ENCODE data around the gene PLCB1. TPM values are rescaled to one million over a fixed set of nuclear protein-coding genes. Genes with fewer than 3 reads are reported as not detected.

Gene PLCB1
- total and polyA plus RNA-seq, 2 donors (not counting 3 experiments of a cell fraction or from before 2014, with no cell fraction given) = 10.2 to 53.4 TPM

GRCh38 chr20:8360035-8360434 is 228.0 kb downstream of the PLCB1 start:
- TF ChIP-seq MAX (IDR thresholded peaks at IDR 0.05; ENCODE audit: insufficient read depth, insufficient read length) = no peak
- TF ChIP-seq EZH2 (IDR thresholded peaks at IDR 0.05; ENCODE audit: borderline replicate concordance, low read depth, low read length, severe bottlenecking) = no peak
- no peak for TF ChIP-seq GATA2 (IDR thresholded peaks at IDR 0.05; ENCODE audit: insufficient read depth, insufficient read length, low read depth, low read length)
- no peak for TF ChIP-seq POLR2AphosphoS5 (IDR thresholded peaks at IDR 0.05; ENCODE audit: insufficient read depth, low read depth, low read length)
- TF ChIP-seq POLR2A (IDR thresholded peaks at IDR 0.05; ENCODE audit: low read depth, low read length) = no peak
- no peak for TF ChIP-seq MYC (IDR thresholded peaks at IDR 0.05; ENCODE audit: low read depth, low read length)
- no peak for TF ChIP-seq FOS (IDR thresholded peaks at IDR 0.05; ENCODE audit: borderline replicate concordance, insufficient read depth, low read length)
- no peak for TF ChIP-seq JUN (IDR thresholded peaks at IDR 0.05; ENCODE audit: borderline replicate concordance, insufficient read depth, insufficient read length, low read depth)
- no peak for TF ChIP-seq CTCF (IDR thresholded peaks at IDR 0.05; ENCODE audit: extremely low read depth in 1 of 2, insufficient read depth in 1 of 2, low read depth in 1 of 2, low read length in 2 of 2)
- no peak overlapping the region for H3K4me3 ChIP-seq (replicated peaks in 1 of 3; ENCODE audit: insufficient read depth in 1 of 3, low read depth in 1 of 3, low read length in 3 of 3)
- no peak for FAIRE-seq
- H3K27ac ChIP-seq (ENCODE audit: insufficient read depth, low read depth, low read length) = no peak overlapping the region
- intact Hi-C loops (cut with micrococcal nuclease) = no loop called here
- H3K36me3 ChIP-seq (ENCODE audit: control insufficient read depth in 2 of 2, extremely low read depth in 1 of 2, insufficient read depth in 2 of 2, low read length in 2 of 2) = no peaks in the 10 kb centered on the region
- POLR2A ChIA-PET = no interaction called here
- H4K20me1 ChIP-seq (replicated peaks; ENCODE audit: control insufficient read depth, extremely low read depth, insufficient read depth, low read length) = peaks cover 3% of the 10 kb centered on the region
- no peaks in the 10 kb centered on the region for H3K9me1 ChIP-seq (replicated peaks; ENCODE audit: control insufficient read depth, extremely low read depth, insufficient read depth, low read length)
- no peaks in the 10 kb centered on the region for H3K4me1 ChIP-seq (ENCODE audit: control insufficient read depth, extremely low read depth, insufficient read depth, low read length)
- no peaks in the 10 kb centered on the region for H3K9me3 ChIP-seq (replicated peaks; ENCODE audit: control insufficient read depth, insufficient read depth, low read length)
- dilution Hi-C loops (cut with MboI; ENCODE audit: extremely low pct_ligation_motif_present, low sequenced_read_pairs) = no loop called here
- no peak overlapping the region for H2AFZ ChIP-seq (ENCODE audit: low read depth, low read length)
- no peak for DNase-seq (ENCODE audit: low read depth, low spot score)
- no peaks in the 10 kb centered on the region for H3K27me3 ChIP-seq (ENCODE audit: control insufficient read depth in 2 of 2, insufficient read depth in 2 of 2, low read length in 2 of 2)
- no peaks in the 10 kb centered on the region for H3K79me2 ChIP-seq (ENCODE audit: control insufficient read depth, insufficient read depth, low read length)
- no peak overlapping the region for H3K4me2 ChIP-seq (ENCODE audit: insufficient read depth, low read length)
- H3K9ac ChIP-seq (replicated peaks; ENCODE audit: extremely low read depth, insufficient read depth, low read length) = no peak overlapping the region
- BruUV-seq (replicated peaks) = no TSS peak
- CTCF ChIA-PET = interaction anchor here (0.6 to 1.7 kb wide), 12 partner anchors 12 to 424 kb away, joined by 3 to 5 read pairs (median 4); partner anchors contain the start of gene PLCB1
